ENCODE results near the gene GPR137C. TPM values are rescaled to one million over a fixed set of nuclear protein-coding genes. Genes with fewer than 3 reads are reported as not detected.

The GPR137C gene
- total RNA-seq, 1 experiment from 2014 or later, result 4.3 TPM

- Histone ChIP-seq H3K56ac (ENCODE audit: insufficient read length, low read depth, low read length) (no peak overlapping the region), H3T11ph (ENCODE audit: low read length) (no peak overlapping the region), H3K4me1 (ENCODE audit: insufficient read depth, low read length) (no peaks in the 10 kb centered on the region), H3K23ac (ENCODE audit: insufficient read length, low read depth, low read length) (no peak overlapping the region), H2BK20ac (ENCODE audit: low read depth, low read length, poor library complexity, severe bottlenecking) (no peak overlapping the region), H3K4me2 (ENCODE audit: insufficient read depth, insufficient read length, low read length) (no peak overlapping the region), H3K27me3 (ENCODE audit: insufficient read depth, low read length) (no peaks in the 10 kb centered on the region), H3K9me3 (ENCODE audit: control insufficient read depth, low read depth, low read length) (no peaks in the 10 kb centered on the region), H4K5ac (ENCODE audit: insufficient read length, low read depth, low read length) (no peak overlapping the region), H2BK15ac (ENCODE audit: low read depth, low read length) (no peak overlapping the region), H3K18ac (ENCODE audit: insufficient read length, low read depth, low read length) (no peak overlapping the region), H2BK12ac (ENCODE audit: insufficient read length, low read depth, low read length) (no peak overlapping the region), H3K4ac (ENCODE audit: low read depth, low read length) (no peak overlapping the region), H3K14ac (ENCODE audit: insufficient read depth, low read length) (no peak overlapping the region), H4K8ac (replicated peaks; ENCODE audit: insufficient read length, low read depth, low read length) (no peak overlapping the region), H2BK120ac (ENCODE audit: low read depth, low read length, poor library complexity, severe bottlenecking) (no peak overlapping the region), H3K27ac (ENCODE audit: insufficient read length, low read depth, low read length) (no peak overlapping the region), H3K9ac (ENCODE audit: extremely low read depth, insufficient read length, low read length) (no peak overlapping the region), H3K79me2 (ENCODE audit: insufficient read depth, low read length) (no peaks in the 10 kb centered on the region), H2AK5ac (ENCODE audit: insufficient read length, low read length) (no peak overlapping the region), H4K20me1 (ENCODE audit: control insufficient read depth, insufficient read depth, insufficient read length) (no peaks in the 10 kb centered on the region), H4K91ac (ENCODE audit: insufficient read length, low read depth, low read length) (no peak overlapping the region), H3K79me1 (ENCODE audit: insufficient read depth, low read depth, low read length, poor library complexity, severe bottlenecking) (no peaks in the 10 kb centered on the region), H2AFZ (ENCODE audit: low read length) (no peak overlapping the region), H2BK5ac (ENCODE audit: insufficient read length, low read length) (no peak overlapping the region), H3K23me2 (ENCODE audit: insufficient read length, low read depth, low read length, poor library complexity, severe bottlenecking) (no peaks in the 10 kb centered on the region)
- Mint-ChIP-seq H3K4me3 (no peak overlapping the region), H3K4me1 (no peaks in the 10 kb centered on the region), H3K36me3 (ENCODE audit: insufficient read depth in 1 of 3, low read depth in 3 of 3) (no peaks in the 10 kb centered on the region), H3K27me3 (ENCODE audit: low read depth) (no peaks in the 10 kb centered on the region), H3K27ac (no peak overlapping the region), H3K9me3 (no peaks in the 10 kb centered on the region)
- no peak for TF ChIP-seq CTCF (conservative IDR thresholded peaks at IDR 0.05)
- DNase-seq, result no peak
Observed at GRCh38 chr14:52522581-52523345, 29.9 kb upstream of the GPR137C start.

Data from H9 (cell line).